ENCODE results near the gene DNA2. TPM values are rescaled to one million over a fixed set of nuclear protein-coding genes. Genes with fewer than 3 reads are reported as not detected.

The DNA2 gene
- total and polyA plus RNA-seq, 8 donors, result 0.31 to 16.3 (median 5.7) TPM

- WGBS, 5 donors, result 81 to 89% (median 87%) methylated on average over 2 of the region's 2 CpGs
Observed at GRCh38 chr10:68408898-68409518, 62.8 kb downstream of the DNA2 start.

GRCh38 chr10:68406815-68407548, 64.8 kb downstream of the DNA2 start, which contains the start of gene RUFY2:
RUFY2 (minus strand) TSS chr10:68407277; CDS start chr10:68407189, 88 bp downstream.
- Histone ChIP-seq H3K4me3 (peak within 1 kb of the TSS; percentile 95 to 100 (median 98)), H3K36me3 (peaks cover 0 to 3% (median 0%) of the 10 kb centered on the region in 4 donors), H3K9me3 (no peaks in the 10 kb centered on the region), H3K27ac (peak within 1 kb of the TSS; percentile 90 to 96 (median 93)), H3K27me3 (no peaks in the 10 kb centered on the region), H3K4me1 (peaks cover 9 to 38% (median 16%) of the 10 kb centered on the region in 4 donors)
- 0 to 2% (median 1%) methylated on average over 8 to 77 of the region's 79 CpGs for WGBS, 5 donors
- intact Hi-C loops (cut with DNase I; ENCODE audit: low total_unique reads), result no loop called here
- DNase-seq, result peak; percentile 82 to 95
- TF ChIP-seq CTCF (IDR thresholded peaks at IDR 0.05) (peak in 3 of 7 experiments; percentile 64 to 95 (median 74)), POLR2A (IDR thresholded peaks at IDR 0.05) (no peak), POLR2AphosphoS5 (IDR thresholded peaks at IDR 0.05) (peak in 2 of 3 donors; percentile 50 to 66), EP300 (IDR thresholded peaks at IDR 0.05) (no peak)

More at GRCh38 chr10:68408898-68409518, 62.8 kb downstream of the DNA2 start:
- Histone ChIP-seq H3K4me1 (peaks cover 9 to 23% (median 14%) of the 10 kb centered on the region in 4 donors), H3K4me3 (no peak overlapping the region), H3K27me3 (no peaks in the 10 kb centered on the region), H3K27ac (no peak overlapping the region), H3K36me3 (no peaks in the 10 kb centered on the region), H3K9me3 (no peaks in the 10 kb centered on the region)
- TF ChIP-seq EP300 (IDR thresholded peaks at IDR 0.05) (no peak), CTCF (IDR thresholded peaks at IDR 0.05) (no peak), POLR2A (IDR thresholded peaks at IDR 0.05) (no peak), POLR2AphosphoS5 (IDR thresholded peaks at IDR 0.05) (no peak)
- intact Hi-C loops (cut with DNase I; ENCODE audit: low total_unique reads), result no loop called here
- DNase-seq, result no peak

- H3K36me3 ChIP-seq, result peaks cover 3 to 6% (median 5%) of the 10 kb centered on the region in 4 donors
- intact Hi-C loops (cut with DNase I; ENCODE audit: low total_unique reads), result no loop called here
- H3K4me3 ChIP-seq, result peak overlapping the region; percentile 95 to 100 (median 98)
- H3K9me3 ChIP-seq, result no peaks in the 10 kb centered on the region
- peak overlapping the region; percentile 90 to 96 (median 93) for H3K27ac ChIP-seq
- no peak for TF ChIP-seq POLR2AphosphoS5 (IDR thresholded peaks at IDR 0.05)
- TF ChIP-seq EP300 (IDR thresholded peaks at IDR 0.05), result no peak
- no peak for TF ChIP-seq CTCF (IDR thresholded peaks at IDR 0.05)
- TF ChIP-seq POLR2A (IDR thresholded peaks at IDR 0.05), result no peak
- WGBS, 5 donors, result 0 to 1% (median 0%) methylated on average over 24 to 38 of the region's 38 CpGs
- peak; percentile 57 to 90 for DNase-seq
- H3K4me1 ChIP-seq, result peaks cover 9 to 38% (median 16%) of the 10 kb centered on the region in 4 donors
- no peaks in the 10 kb centered on the region for H3K27me3 ChIP-seq
Observed at GRCh38 chr10:68406111-68406814, 65.5 kb downstream of the DNA2 start.

- Histone ChIP-seq H3K27ac (no peak overlapping the region), H3K4me3 (no peak overlapping the region), H3K4me1 (peaks cover 9 to 38% (median 16%) of the 10 kb centered on the region in 4 donors), H3K9me3 (no peaks in the 10 kb centered on the region), H3K36me3 (peaks cover 9 to 32% (median 29%) of the 10 kb centered on the region in 4 donors), H3K27me3 (no peaks in the 10 kb centered on the region)
- DNase-seq, result no peak
- 78 to 94% (median 88%) methylated on average over 4 of the region's 4 CpGs for WGBS, 5 donors
- TF ChIP-seq POLR2AphosphoS5 (IDR thresholded peaks at IDR 0.05), result no peak
- TF ChIP-seq EP300 (IDR thresholded peaks at IDR 0.05), result no peak
- TF ChIP-seq CTCF (IDR thresholded peaks at IDR 0.05), result no peak
- TF ChIP-seq POLR2A (IDR thresholded peaks at IDR 0.05), result no peak
- intact Hi-C loops (cut with DNase I; ENCODE audit: low total_unique reads), result no loop called here
Observed at GRCh38 chr10:68403701-68404100, 68.1 kb downstream of the DNA2 start.

Data from stomach (tissue), 9 donors.